Epithelial cell of proximal tubule (primary cell): Measurements from ENCODE around the gene ART1. TPM values are rescaled to one million over a fixed set of nuclear protein-coding genes. Genes with fewer than 3 reads are reported as not detected.

ENCODE experiments used
- DNase-seq: peaks from one replicate; pipeline ENCODE4 v3.0.0-alpha.2; 2011; ENCODE audit warnings: low read depth
- H3K4me3 ChIP-seq: 2 replicates; pipeline ENCODE4 v1.5.1; 2011; ENCODE audit warnings: low read depth, mild to moderate bottlenecking, low read length
- CTCF ChIP-seq: conservative IDR thresholded peaks from 2 replicates; pipeline ENCODE4 v1.5.1; 2012; ENCODE audit warnings: low read depth, mild to moderate bottlenecking, low read length
- total RNA-seq: library from RNA; depleted of rRNA; stranded (reverse); fragments of >200 nt; gene quantifications from 2 replicates; pipeline ENCODE4 v1.2.3, GENCODE V29; 2015

ART1 gene
- total RNA-seq, 1 donor from 2014 or later = not detected

- TF ChIP-seq CTCF = no peak
- no peak for DNase-seq
- no peak overlapping the region for H3K4me3 ChIP-seq
Observed at GRCh38 chr11:3632070-3632660, 12.8 kb upstream of the ART1 start.

- DNase-seq = no peak
- H3K4me3 ChIP-seq = no peak overlapping the region
- TF ChIP-seq CTCF = no peak
Observed at GRCh38 chr11:3635641-3636375, 9.1 kb upstream of the ART1 start.

- no peak for DNase-seq
- no peak for TF ChIP-seq CTCF
- H3K4me3 ChIP-seq = no peak overlapping the region
Observed at GRCh38 chr11:3637201-3637600, 7.7 kb upstream of the ART1 start.

- TF ChIP-seq CTCF = no peak
- no peak overlapping the region for H3K4me3 ChIP-seq
- no peak for DNase-seq
Observed at GRCh38 chr11:3638513-3638912, 6.4 kb upstream of the ART1 start.

- TF ChIP-seq CTCF = no peak
- no peak for DNase-seq
Observed at GRCh38 chr11:3639841-3640240, 5.1 kb upstream of the ART1 start.

GRCh38 chr11:3641191-3641590 lies 3.7 kb upstream of the ART1 start:
- DNase-seq = no peak
- no peak for TF ChIP-seq CTCF
- no peak overlapping the region for H3K4me3 ChIP-seq

More at GRCh38 chr11:3639841-3640240, 5.1 kb upstream of the ART1 start:
- H3K4me3 ChIP-seq = no peak overlapping the region

- peak within 1 kb of the TSS; percentile 62 for H3K4me3 ChIP-seq
- no peak for DNase-seq
- TF ChIP-seq CTCF = no peak
Observed at GRCh38 chr11:3641701-3642070, 3.2 kb upstream of the ART1 start, which contains the start of gene ART5. ART5 (minus strand) TSS chr11:3641992; CDS start chr11:3641862, 130 bp downstream.
